Liver (tissue), 9 donors: ENCODE measurements around the gene CALB2. TPM values are rescaled to one million over a fixed set of nuclear protein-coding genes. Genes with fewer than 3 reads are reported as not detected.

Experiments
- DNase-seq: peaks from one replicate; pipeline ENCODE4 v3.0.0-alpha.2; 2017; ENCODE audit warnings: low spot score
- H3K27ac ChIP-seq, 2 donors: one replicate each; pipeline ENCODE4 v1.7.0; 2013; ENCODE audit warnings: inconsistent platforms in 2 of 2, low read length in 2 of 2, control low read depth in 1 of 2, low read depth in 1 of 2, mild to moderate bottlenecking in 1 of 2
- H3K27me3 ChIP-seq, 4 donors: one replicate each; pipeline versions ENCODE4 v1.6.1 to v1.7.0; 2013; ENCODE audit warnings: low read length in 3 of 4, inconsistent platforms in 1 of 4, mild to moderate bottlenecking in 1 of 4, moderate library complexity in 1 of 4; ENCODE audit not compliant: control insufficient read depth in 4 of 4, insufficient read depth in 4 of 4
- H3K36me3 ChIP-seq, 4 donors: one replicate each; pipeline versions ENCODE4 v1.6.1 to v1.7.0; 2013; ENCODE audit warnings: low read length in 3 of 4, mild to moderate bottlenecking in 3 of 4, low read depth in 1 of 4, moderate library complexity in 1 of 4; ENCODE audit not compliant: control insufficient read depth in 4 of 4, insufficient read depth in 3 of 4
- H3K4me1 ChIP-seq, 4 donors: one replicate each; pipeline versions ENCODE4 v1.6.1 to v1.7.0; 2013; ENCODE audit warnings: low read length in 3 of 4, mild to moderate bottlenecking in 3 of 4, moderate library complexity in 1 of 4; ENCODE audit not compliant: control insufficient read depth in 4 of 4, insufficient read depth in 4 of 4
- H3K4me3 ChIP-seq, 3 donors: one replicate each; pipeline versions ENCODE4 v1.6.1 to v1.7.0; 2013; ENCODE audit warnings: low read length in 3 of 3, control low read depth in 1 of 3, low read depth in 1 of 3, mild to moderate bottlenecking in 1 of 3
- H3K9ac ChIP-seq, 2 donors: one replicate each; pipeline ENCODE4 v1.7.0; 2013; ENCODE audit warnings: low read length in 2 of 2, mild to moderate bottlenecking in 2 of 2, moderate library complexity in 2 of 2, control low read depth in 1 of 2, low read depth in 1 of 2
- H3K9me3 ChIP-seq, 4 donors: one replicate each; pipeline versions ENCODE4 v1.6.1 to v1.7.0; 2013; ENCODE audit warnings: low read length in 3 of 4; ENCODE audit not compliant: control insufficient read depth in 4 of 4
- EGR1 ChIP-seq, 2 donors: IDR thresholded peaks; 2 replicates each; pipeline ENCODE4 v1.6.1; 2016 to 2018; ENCODE audit warnings: antibody characterized with exemption in 2 of 2, low read depth in 2 of 2
- FOXA1 ChIP-seq: IDR thresholded peaks from 2 replicates; pipeline ENCODE4 v1.6.1; 2016; ENCODE audit warnings: antibody characterized with exemption
- FOXA2 ChIP-seq: IDR thresholded peaks from 2 replicates; pipeline ENCODE4 v1.6.1; 2016; ENCODE audit warnings: antibody characterized with exemption
- GABPA ChIP-seq, 2 donors: IDR thresholded peaks in 1 of 2; conservative IDR thresholded peaks in 1 of 2; 2 replicates each; pipeline ENCODE4 v1.6.1; 2016; ENCODE audit warnings: antibody characterized with exemption in 2 of 2, mild to moderate bottlenecking in 1 of 2, moderate library complexity in 1 of 2
- HNF4G ChIP-seq: IDR thresholded peaks from 2 replicates; pipeline ENCODE4 v1.6.1; 2016; ENCODE audit warnings: antibody characterized with exemption
- JUND ChIP-seq, 2 donors: IDR thresholded peaks; 2 replicates each; pipeline ENCODE4 v1.6.1; 2016; ENCODE audit warnings: antibody characterized with exemption in 2 of 2
- NR2F2 ChIP-seq: IDR thresholded peaks from 2 replicates; pipeline ENCODE4 v1.6.1; 2016; ENCODE audit warnings: antibody characterized with exemption
- RAD21 ChIP-seq, 2 donors: IDR thresholded peaks; 2 replicates each; pipeline ENCODE4 v1.6.1; 2016; ENCODE audit warnings: antibody characterized with exemption in 2 of 2, mild to moderate bottlenecking in 2 of 2
- REST ChIP-seq: IDR thresholded peaks from 2 replicates; pipeline ENCODE4 v1.6.1; 2016; ENCODE audit warnings: antibody characterized with exemption, mild to moderate bottlenecking
- RXRA ChIP-seq, 2 donors: IDR thresholded peaks; 2 replicates each; pipeline ENCODE4 v1.6.1; 2017 to 2018; ENCODE audit warnings: antibody characterized with exemption in 2 of 2, mild to moderate bottlenecking in 1 of 2
- SP1 ChIP-seq: IDR thresholded peaks from 2 replicates; pipeline ENCODE4 v1.6.1; 2018; ENCODE audit warnings: antibody characterized with exemption, mild to moderate bottlenecking
- YY1 ChIP-seq: IDR thresholded peaks from 2 replicates; pipeline ENCODE4 v1.6.1; 2016; ENCODE audit warnings: antibody characterized with exemption, mild to moderate bottlenecking
- ZBTB33 ChIP-seq: IDR thresholded peaks from 2 replicates; pipeline ENCODE4 v1.6.1; 2016; ENCODE audit warnings: antibody characterized with exemption
- WGBS: extraction: QIAGEN DNeasy Blood & Tissue Kit; methylation state at CpG from one replicate; pipeline ENCODE4 v1.1.7; 2013; 5-methylcytosine and 5-hydroxymethylcytosine counted together
- polyA plus RNA-seq, 2 donors: library from polyadenylated mRNA; stranded (reverse) in 1 of 2; unstranded in 1 of 2; fragments of 200-250 nt in 1 of 2; fragments of >200 nt in 1 of 2; fragmentation: Nextera tagmentation in 1 of 2; extraction: Ambion mirVana in 1 of 2; gene quantifications; one replicate each; pipeline versions ENCODE4 v1.2.1 to v1.2.3, GENCODE V29; 2013 to 2015
- total RNA-seq, 2 donors: library from RNA; depleted of rRNA; stranded (reverse); fragments of >200 nt; gene quantifications; one replicate each; pipeline ENCODE4 v1.2.3, GENCODE V29; 2014
- TF ChIP-seq, protein P1 (sequence below): fragments of 150-350 bp; IDR thresholded peaks from 2 replicates; pipeline ENCODE4 v1.5.1; 2017; ENCODE audit warnings: improper control_type of control experiment, low read depth, low read length; ENCODE audit not compliant: missing input control
- TF ChIP-seq, protein P2 (sequence below): IDR thresholded peaks from 2 replicates; pipeline ENCODE4 v1.6.1; 2016; ENCODE audit warnings: antibody characterized with exemption
- donor health status: healthy.
- donor health status: healthy.
- donor health status: healthy.
- donor health status: healthy.
- donor health status: healthy.

CALB2 gene
- total and polyA plus RNA-seq, 4 donors = not detected

- Histone ChIP-seq H3K4me1 (no peaks in the 10 kb centered on the region), H3K4me3 (no peak overlapping the region), H3K9me3 (peaks cover 1 to 4% (median 2%) of the 10 kb centered on the region in 4 donors), H3K27me3 (peaks cover 3 to 6% (median 4%) of the 10 kb centered on the region in 4 donors), H3K36me3 (no peaks in the 10 kb centered on the region), H3K27ac (no peak overlapping the region), H3K9ac (no peak overlapping the region)
- 63% methylated on average over 6 of the region's 6 CpGs for WGBS
- no peak for DNase-seq
- TF ChIP-seq NR2F2 = no peak
- no peak for TF ChIP-seq HNF4G
- TF ChIP-seq REST = no peak
- no peak for TF ChIP-seq JUND (IDR thresholded peaks at IDR 0.05)
- TF ChIP-seq GABPA (IDR thresholded peaks at IDR 0.05 in 1 of 2, conservative IDR thresholded peaks at IDR 0.05 in 1 of 2) = no peak
- TF ChIP-seq, protein P1, sequence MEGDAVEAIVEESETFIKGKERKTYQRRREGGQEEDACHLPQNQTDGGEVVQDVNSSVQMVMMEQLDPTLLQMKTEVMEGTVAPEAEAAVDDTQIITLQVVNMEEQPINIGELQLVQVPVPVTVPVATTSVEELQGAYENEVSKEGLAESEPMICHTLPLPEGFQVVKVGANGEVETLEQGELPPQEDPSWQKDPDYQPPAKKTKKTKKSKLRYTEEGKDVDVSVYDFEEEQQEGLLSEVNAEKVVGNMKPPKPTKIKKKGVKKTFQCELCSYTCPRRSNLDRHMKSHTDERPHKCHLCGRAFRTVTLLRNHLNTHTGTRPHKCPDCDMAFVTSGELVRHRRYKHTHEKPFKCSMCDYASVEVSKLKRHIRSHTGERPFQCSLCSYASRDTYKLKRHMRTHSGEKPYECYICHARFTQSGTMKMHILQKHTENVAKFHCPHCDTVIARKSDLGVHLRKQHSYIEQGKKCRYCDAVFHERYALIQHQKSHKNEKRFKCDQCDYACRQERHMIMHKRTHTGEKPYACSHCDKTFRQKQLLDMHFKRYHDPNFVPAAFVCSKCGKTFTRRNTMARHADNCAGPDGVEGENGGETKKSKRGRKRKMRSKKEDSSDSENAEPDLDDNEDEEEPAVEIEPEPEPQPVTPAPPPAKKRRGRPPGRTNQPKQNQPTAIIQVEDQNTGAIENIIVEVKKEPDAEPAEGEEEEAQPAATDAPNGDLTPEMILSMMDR = no peak
- TF ChIP-seq, protein P2, sequence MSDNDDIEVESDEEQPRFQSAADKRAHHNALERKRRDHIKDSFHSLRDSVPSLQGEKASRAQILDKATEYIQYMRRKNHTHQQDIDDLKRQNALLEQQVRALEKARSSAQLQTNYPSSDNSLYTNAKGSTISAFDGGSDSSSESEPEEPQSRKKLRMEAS = no peak
- TF ChIP-seq FOXA1 = no peak
- no peak for TF ChIP-seq EGR1 (IDR thresholded peaks at IDR 0.05; ENCODE audit: low read depth in 2 of 2)
- TF ChIP-seq SP1 = no peak
- no peak for TF ChIP-seq RXRA (IDR thresholded peaks at IDR 0.05)
Measured at GRCh38 chr16:71430744-71431143, 72.2 kb downstream of the CALB2 start.

DNA sequence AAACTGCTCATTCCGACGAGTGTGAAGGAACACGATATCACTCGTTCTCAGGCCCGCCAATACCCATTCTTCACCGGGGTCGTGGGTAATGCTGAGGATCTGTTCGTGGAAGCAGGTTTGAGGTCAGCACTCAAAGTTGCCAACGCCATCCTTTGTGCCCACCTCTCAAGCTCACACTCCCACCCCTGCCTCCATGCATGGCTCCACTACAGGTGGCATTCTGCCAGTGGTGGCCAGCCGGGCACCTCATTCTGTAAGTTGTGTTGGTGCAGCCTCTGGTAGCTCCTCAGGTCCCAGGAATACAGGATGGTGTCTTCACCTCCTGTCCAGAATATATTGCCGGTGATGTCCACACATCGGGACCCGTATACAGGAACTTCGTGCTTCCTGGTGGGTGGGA, 72.7 kb downstream of the CALB2 start:
- no peak overlapping the region for H3K9ac ChIP-seq
- H3K27me3 ChIP-seq = peaks cover 0 to 6% (median 4%) of the 10 kb centered on the region in 4 donors
- no peak overlapping the region for H3K4me3 ChIP-seq
- no peaks in the 10 kb centered on the region for H3K4me1 ChIP-seq
- no peaks in the 10 kb centered on the region for H3K36me3 ChIP-seq
- DNase-seq = no peak
- TF ChIP-seq FOXA2 = no peak
- no peak for TF ChIP-seq YY1
- TF ChIP-seq SP1 = no peak
- H3K9me3 ChIP-seq = peaks cover 1 to 4% (median 2%) of the 10 kb centered on the region in 4 donors
- WGBS = 85% methylated on average over 14 of the region's 14 CpGs
- no peak overlapping the region for H3K27ac ChIP-seq

DNA sequence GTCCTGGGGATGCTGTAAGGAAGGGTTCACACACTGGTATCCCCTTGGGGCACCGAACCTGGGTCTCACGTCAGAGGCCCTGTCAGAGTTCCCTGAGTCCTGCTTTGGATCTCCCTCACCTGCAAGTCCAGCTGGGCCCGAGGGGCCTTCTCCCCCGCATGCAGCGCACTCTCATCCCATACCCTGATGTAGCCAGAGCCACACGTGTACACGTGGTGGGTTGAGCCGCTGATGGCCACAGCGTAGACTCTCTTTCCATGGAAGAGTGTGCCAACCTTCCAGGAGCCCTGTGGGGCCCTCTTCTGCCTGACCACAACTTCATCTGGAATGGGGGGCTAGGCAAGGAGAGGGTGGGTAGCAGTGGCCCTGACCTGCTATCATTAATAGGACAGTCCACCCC, 73.5 kb downstream of the CALB2 start:
- H3K27ac ChIP-seq = no peak overlapping the region
- no peaks in the 10 kb centered on the region for H3K4me1 ChIP-seq
- no peak for DNase-seq
- H3K4me3 ChIP-seq = no peak overlapping the region
- H3K36me3 ChIP-seq = no peaks in the 10 kb centered on the region
- H3K9me3 ChIP-seq = peaks cover 0 to 4% (median 2%) of the 10 kb centered on the region in 4 donors
- 91% methylated on average over 9 of the region's 9 CpGs for WGBS
- H3K9ac ChIP-seq = no peak overlapping the region
- H3K27me3 ChIP-seq = peaks cover 0 to 3% (median 2%) of the 10 kb centered on the region in 4 donors
- TF ChIP-seq ZBTB33 = no peak
- TF ChIP-seq REST = no peak
- TF ChIP-seq NR2F2 = no peak
- TF ChIP-seq GABPA (IDR thresholded peaks at IDR 0.05 in 1 of 2, conservative IDR thresholded peaks at IDR 0.05 in 1 of 2) = no peak
- no peak for TF ChIP-seq RAD21 (IDR thresholded peaks at IDR 0.05)
